OCI-LY3 (cell line): ENCODE measurements around the gene CADM4.

Experiments
- EZH2phosphoT487 ChIP-seq: fragments of 200-600 bp; shearing (Covaris generic); IDR thresholded peaks from 2 replicates; pipeline ENCODE4 v1.6.1; 2018; ENCODE audit warnings: antibody characterized with exemption, mixed run types, low read depth
- TF ChIP-seq, protein P1 (sequence below): fragments of 200-600, 300-600 bp; sonication (generic); IDR thresholded peaks from 2 replicates; pipeline ENCODE4 v1.5.1; 2014; ENCODE audit warnings: antibody characterized with exemption, low read length, low read depth

DNA sequence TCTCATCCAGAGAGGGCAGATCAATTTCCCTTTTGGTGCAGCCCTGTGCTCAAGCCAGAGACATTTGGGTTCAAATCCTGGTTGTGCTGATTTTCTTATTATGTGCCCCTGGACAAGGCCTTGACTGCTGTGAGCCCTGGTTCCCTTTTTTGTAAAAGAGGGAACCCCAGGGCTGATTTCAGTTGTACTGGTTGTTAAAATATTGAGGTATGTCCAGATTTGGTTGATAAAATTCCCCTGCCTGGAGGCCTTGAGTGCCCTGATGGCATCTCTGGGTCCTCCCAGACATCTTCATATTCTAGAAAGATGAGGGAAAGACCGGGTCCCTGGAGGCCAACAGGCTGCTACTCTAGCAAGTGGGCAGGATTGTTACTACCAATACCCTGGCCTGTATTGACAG, 44.7 kb upstream of the CADM4 start:
- TF ChIP-seq, protein P1, sequence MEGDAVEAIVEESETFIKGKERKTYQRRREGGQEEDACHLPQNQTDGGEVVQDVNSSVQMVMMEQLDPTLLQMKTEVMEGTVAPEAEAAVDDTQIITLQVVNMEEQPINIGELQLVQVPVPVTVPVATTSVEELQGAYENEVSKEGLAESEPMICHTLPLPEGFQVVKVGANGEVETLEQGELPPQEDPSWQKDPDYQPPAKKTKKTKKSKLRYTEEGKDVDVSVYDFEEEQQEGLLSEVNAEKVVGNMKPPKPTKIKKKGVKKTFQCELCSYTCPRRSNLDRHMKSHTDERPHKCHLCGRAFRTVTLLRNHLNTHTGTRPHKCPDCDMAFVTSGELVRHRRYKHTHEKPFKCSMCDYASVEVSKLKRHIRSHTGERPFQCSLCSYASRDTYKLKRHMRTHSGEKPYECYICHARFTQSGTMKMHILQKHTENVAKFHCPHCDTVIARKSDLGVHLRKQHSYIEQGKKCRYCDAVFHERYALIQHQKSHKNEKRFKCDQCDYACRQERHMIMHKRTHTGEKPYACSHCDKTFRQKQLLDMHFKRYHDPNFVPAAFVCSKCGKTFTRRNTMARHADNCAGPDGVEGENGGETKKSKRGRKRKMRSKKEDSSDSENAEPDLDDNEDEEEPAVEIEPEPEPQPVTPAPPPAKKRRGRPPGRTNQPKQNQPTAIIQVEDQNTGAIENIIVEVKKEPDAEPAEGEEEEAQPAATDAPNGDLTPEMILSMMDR: no peak
- TF ChIP-seq EZH2phosphoT487: no peak
